NK-92 (cell line): ENCODE measurements around the gene TBC1D17.

Source experiments
- DNase-seq: peaks from one replicate; lab custom pipeline; 2025; ENCODE audit not compliant: unreplicated experiment; lab: John Stamatoyannopoulos, UW

The TBC1D17 gene

DNA sequence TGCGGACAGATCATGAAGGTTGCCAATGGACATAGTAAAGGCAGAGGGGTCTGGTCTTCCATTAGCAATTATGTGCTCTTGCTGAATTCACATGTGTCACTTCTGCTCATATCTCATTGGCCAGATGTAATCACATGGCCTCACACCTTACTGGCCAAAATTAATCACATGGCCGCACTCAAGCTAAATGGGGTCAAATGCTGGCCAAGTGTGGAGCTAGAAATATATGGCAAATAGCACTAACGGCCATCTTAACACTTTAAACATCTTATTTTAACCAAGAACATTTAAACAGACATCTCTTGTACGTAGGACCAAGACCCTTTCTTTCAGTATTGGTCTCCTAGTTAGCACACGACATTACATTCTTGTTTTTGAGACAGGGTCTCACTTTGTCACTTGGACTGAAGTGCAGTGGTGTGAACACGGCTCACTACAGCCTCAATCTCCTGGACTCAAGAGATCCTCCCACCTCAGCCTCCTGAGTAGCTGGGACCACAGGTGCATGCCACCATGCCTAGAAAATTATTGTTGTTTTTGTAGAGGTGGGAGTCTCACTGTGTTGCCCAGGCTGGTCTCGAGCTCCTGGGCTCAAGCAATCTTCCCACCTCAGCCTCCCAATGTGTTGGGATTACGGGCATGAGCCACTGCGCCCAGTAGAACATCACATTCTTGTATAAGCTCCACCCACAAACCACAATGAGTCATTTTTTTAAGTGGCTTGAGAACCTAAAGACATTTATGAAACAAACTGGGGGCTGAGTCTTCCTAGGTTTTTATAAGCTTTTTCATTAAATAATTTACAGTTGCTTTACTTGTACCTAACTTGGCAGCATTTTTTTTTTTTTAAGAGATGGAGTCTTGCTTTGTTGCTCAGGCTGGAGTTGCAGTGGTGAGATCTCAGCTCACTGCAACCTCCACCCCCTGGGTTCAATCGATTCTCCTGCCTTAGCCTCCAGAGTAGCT, 29.5 kb upstream of the TBC1D17 start:
- DNase-seq = no peak

GRCh38 chr19:49848938-49849337, 28.6 kb upstream of the TBC1D17 start:
- no peak for DNase-seq

DNA sequence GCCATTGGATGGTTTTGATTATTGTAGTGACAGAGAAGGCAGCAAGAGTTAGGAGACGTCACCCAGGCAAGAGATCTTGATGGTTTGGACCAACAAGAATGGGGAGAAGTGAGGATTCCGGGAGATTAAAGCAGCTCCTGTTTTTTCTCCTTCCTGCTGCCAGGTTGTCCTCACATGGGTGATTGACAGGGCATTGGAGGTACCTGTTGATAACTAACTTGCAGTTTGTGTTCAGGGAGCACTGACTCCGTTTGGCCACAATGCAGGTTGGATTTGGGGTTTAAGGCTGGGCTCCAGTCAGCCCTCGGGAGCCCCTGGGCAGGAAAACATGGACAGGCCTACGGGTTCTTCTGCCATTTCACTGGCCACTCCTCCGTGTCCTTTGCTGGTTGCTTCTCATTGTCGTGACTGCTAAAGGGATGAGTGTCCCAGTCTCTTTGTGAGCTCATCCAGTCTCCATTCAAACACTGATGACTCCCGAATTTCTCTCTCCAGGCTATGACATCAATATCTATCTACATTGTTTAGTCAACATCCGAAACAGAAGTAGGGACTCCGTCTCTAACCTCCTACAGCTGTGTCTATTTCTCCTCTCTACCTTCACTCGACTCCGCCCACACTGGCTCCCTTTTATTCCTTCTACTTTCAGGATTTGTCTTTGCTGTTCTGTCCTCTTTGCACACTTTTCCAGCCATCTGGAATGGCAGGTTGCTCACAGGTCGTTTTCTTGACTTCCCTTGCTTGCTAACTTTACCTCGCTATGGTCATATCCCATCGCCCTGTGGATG, 27.9 kb upstream of the TBC1D17 start:
- no peak for DNase-seq

DNA sequence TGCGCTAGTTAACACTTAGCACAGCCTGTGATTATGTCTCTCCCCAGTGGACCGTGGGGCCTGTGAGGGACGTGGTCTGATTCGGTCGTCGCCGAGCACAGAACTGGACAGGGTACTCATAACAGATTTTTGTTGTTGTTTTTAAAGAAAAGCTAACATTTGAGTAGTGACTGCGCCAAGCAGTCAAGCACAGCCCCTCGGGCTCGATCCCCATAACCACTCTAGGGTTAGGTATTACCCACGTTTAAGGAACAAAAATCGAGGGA, 27.3 kb upstream of the TBC1D17 start:
- DNase-seq = no peak

DNA sequence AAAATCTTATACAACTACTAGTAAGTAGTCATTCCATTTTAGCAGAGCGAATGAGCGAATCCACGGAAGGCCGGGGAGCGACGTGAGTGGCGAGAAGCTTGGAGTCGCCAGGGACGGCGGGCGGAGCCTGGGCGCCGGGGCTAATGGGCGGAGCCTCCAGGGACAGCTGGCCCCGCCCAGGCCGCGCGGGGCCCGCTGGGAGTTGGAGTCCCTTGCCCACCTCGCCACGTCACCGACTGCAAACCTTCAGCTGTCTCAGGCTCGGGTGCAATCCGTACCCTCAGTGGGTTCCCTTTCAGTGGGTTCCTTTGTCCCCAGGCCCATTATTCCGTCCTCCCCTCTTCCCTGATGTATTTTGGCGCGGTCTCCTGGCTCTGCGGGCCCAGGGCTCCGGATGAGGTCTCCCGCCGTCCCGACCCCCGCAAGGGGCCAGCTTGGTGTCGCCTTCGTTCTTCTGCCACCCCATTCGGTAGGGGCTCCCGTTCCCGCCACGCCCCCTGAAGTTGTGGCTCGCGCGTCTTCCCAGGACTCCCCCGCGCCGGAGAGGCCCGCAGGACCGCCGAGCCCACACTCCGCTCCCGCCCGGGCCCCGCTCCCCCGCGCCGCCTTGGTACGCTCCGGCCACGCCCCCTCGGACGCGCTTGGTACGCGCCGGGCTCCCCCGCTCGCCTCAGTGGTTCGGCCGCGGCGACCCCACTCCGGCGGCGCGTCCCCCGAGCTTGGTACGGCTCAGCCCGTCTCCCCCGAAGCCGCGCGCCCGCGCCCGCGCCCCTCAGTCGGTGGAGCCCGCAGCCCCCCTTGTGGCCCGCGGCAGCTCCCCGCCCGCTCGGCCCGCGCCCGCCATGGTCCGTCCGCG, 26.8 kb upstream of the TBC1D17 start, which contains the start of gene PTOV1:
Gene PTOV1, plus strand, starts transcription at position 673 of the 856 bp plus-strand sequence.
- peak; percentile 25 for DNase-seq

DNA sequence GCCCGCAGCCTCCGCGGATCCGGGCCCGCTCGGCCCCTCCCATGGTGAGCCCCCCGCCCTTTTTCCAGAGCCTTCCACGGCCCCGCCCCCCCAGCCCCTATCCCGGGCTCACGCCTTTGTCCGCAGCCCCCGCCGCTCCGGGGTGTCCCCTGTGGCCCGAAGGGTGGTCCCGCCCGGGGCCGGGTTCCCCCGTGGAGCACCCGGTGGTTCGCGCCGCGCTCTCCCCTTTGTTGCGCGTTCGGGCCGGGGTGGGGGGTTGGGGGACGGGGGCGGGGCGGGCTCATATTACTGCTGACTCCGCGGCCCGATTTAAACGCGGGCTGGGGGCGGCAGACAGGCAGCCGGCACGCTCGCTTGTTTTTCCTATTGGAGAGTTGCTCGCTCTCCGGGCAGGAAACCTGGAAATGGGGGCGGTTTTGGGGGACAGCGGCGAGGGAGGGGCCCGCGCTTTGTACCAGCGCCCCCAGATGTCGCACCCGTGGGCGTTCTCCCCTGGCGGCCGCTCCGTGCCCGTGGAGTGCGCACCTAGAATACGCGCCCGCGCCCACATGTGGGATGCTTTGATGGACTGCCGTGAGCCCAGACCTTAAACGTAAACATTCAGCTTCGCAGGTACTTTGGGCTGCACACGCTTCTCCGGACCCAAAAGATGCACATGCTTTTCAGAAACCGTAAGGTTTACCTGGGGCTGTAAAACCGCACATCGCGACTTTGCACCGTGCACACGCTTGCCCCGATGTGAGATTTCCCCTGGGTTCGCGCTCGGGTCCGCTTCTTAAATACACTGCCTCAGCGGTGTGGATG, 25.8 kb upstream of the TBC1D17 start:
- DNase-seq = no peak

GRCh38 chr19:49852631-49853126, 24.8 kb upstream of the TBC1D17 start:
- DNase-seq = no peak

GRCh38 chr19:49853852-49854377, 23.6 kb upstream of the TBC1D17 start:
- no peak for DNase-seq

DNA sequence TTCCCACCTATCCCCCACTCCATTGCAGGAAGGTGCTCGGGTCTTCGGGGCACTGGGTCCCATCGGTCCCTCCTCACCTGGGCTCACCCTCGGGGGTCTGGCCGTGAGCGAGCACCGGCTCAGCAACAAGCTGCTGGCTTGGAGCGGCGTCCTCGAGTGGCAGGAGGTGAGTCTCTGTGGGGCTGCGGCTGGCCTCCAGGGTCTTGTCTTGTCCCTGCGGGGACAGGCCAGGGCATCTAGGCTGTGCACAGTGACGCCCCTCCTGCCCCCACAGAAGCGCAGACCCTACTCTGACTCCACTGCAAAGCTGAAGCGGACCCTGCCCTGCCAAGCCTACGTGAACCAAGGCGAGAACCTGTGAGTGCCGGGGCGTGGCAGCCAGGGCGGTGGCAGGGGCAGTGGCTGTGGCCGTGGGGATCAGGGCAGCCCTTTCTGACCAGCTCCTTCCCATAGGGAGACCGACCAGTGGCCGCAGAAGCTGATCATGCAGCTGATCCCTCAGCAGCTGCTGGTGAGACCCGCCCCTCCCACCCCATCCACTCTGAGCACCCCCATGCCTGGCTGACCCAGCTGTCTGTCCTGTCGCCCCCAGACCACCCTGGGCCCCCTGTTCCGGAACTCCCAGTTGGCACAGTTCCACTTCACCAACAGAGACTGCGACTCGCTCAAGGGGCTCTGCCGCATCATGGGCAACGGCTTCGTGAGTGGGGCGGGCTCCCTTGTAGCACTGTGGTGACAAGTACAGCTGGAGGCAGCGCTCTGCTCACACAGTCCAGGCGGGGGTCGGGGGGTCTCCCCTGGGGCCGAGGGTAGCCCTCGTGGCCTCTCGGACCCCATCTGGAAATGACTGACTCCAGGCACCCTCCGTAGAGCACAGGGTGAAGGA, 22.9 kb upstream of the TBC1D17 start:
- DNase-seq = no peak

DNA sequence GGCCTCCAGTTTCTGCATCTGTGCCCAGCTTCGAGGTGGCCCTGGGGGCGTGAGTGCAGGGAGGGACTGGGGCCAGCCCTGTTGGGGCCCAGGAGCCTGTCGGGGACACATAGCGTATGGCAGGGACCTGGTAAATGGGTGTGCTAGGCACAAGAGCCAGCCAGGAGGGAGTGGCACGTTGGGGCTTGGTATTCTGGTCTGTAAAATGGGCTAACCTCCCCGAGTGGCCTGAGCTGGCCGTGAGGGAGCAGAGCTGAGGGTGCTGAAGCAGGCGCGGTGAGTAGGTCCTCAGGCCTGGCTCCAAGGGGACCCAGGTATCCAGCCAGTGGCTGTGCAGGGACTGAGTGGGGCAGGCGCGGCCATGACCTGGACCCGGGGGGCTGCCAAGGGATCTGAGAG, 22.2 kb upstream of the TBC1D17 start:
- no peak for DNase-seq

- DNase-seq = no peak
Measured at GRCh38 chr19:49855676-49856573, 21.6 kb upstream of the TBC1D17 start.

DNA sequence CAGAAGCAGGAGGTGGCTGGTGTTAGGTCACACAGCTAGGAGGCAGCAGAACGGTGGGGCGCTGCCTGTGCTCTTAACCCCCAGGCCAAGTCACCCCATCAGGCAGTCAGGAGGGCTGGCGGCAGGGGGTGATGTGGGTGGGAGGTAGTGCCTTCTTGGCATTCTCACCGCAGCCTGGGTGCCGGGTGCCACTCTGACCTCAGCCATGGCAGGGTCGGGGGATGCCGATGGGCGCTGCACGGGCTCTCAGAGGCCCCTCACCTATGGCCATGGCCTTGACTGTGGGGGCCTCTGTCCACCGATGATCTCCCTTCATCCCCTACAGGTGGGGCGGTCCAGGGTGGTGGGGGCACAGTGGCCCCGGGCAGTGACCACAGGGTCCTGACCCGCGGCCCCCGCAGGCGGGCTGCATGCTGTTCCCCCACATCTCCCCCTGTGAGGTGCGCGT, 20.9 kb upstream of the TBC1D17 start:
- DNase-seq = no peak

DNA sequence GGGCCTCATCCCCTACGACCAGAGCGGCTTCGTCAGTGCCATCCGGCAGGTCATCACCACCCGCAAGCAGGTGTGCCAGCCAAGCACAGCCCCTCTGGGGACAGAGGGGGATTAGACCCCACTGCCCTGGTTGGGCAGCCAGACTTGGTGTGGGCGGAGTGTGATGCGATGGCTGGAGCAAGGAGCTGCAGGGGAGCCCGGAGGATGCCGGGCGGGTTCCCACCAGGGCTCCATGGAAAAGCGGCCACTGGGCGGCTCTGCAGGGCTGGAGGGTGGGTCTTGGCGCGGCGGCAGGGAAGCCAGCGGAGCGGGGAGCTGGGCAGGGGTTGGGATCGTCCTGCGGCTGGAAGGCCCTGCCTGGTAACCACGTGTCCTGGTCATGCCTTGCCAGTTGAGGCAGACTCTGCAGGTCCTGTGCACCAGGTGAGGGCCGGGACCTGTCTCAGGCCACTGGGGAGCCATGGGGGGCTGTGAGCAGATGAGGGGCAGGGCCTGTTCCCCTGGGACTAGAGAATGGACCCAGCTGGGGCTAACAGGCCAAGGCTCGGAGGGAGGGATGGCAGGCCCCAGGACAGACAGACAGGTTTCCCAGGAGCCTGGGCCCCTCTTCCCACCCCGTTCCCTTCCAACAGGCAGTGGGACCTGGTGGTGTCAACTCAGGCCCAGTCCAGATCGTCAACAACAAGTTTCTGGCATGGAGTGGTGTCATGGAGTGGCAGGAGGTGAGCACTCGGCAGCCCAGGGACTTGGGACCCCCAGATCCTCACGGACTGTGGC, 20.3 kb upstream of the TBC1D17 start:
- no peak for DNase-seq

DNA sequence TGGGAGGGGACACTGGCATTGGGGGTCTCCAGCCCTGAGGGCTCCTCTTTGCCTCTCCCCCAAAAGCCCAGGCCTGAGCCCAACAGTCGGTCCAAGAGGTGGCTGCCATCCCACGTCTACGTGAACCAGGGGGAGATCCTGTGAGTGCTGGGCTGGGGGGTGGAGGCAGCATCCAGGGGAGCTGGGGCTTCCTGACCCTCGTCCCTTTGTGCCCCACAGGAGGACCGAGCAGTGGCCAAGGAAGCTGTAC, 19.7 kb upstream of the TBC1D17 start:
- no peak for DNase-seq

GRCh38 chr19:49858088-49858985, 19.2 kb upstream of the TBC1D17 start:
- no peak for DNase-seq

DNA sequence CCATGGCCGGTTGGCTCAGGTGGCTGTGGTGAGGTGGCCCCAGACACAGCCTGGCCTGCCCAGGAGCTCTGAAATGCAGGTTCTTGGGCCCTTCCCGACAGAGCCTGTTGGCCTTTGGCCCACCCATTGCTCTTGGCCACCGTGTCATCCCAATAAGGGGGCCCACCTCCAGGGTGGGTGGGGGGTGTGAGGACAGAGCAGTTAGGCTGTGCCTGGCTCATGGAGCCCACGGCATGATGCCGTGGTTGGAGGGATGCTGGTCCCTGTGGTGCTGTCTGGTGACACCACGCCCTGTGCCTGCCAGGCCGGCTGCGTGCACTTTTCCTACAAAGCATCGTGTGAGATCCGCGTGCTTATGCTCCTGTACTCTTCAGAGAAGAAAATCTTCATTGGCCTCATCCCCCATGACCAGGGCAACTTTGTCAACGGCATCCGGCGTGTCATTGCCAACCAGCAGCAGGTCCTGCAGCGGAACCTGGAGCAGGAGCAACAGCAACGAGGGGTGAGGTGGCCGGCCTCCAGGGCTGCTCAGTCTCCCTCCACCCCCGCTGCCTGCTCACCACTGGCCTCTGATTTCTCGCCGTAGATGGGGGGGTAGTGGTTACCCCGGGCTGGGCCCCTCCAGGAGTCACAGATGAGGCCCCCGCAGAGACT, 17.7 kb upstream of the TBC1D17 start:
- no peak for DNase-seq
